Thyroid gland (tissue), 4 donors: Measurements from ENCODE around the gene KIAA0408. TPM values are rescaled to one million over a fixed set of nuclear protein-coding genes. Genes with fewer than 3 reads are reported as not detected.

Experiments used
- DNase-seq, 2 donors: peaks; one replicate each; pipeline ENCODE4 v3.0.0-alpha.2; 2019
- H3K27ac ChIP-seq, 3 donors: fragments of 200-600 bp; sonication (generic); 1 replicate in 2 of 3; 2 replicates in 1 of 3; pipeline ENCODE4 v1.5.1; 2016 to 2019; ENCODE audit warnings: mild to moderate bottlenecking in 1 of 3, moderate library complexity in 1 of 3
- H3K27me3 ChIP-seq: fragments of 200-600 bp; sonication (generic); one replicate; pipeline ENCODE4 v1.5.1; 2019
- H3K36me3 ChIP-seq, 2 donors: fragments of 200-600 bp; sonication (generic); one replicate each; pipeline ENCODE4 v1.5.1; 2016 to 2019
- H3K4me1 ChIP-seq, 2 donors: fragments of 200-600 bp; sonication (generic); one replicate each; pipeline ENCODE4 v1.5.1; 2017 to 2019
- H3K4me3 ChIP-seq, 3 donors: fragments of 200-600 bp; sonication (generic); replicated peaks in 1 of 3; 1 replicate in 2 of 3; 2 replicates in 1 of 3; pipeline ENCODE4 v1.5.1; 2016; ENCODE audit warnings: mild to moderate bottlenecking in 1 of 3
- H3K9me3 ChIP-seq: fragments of 200-600 bp; sonication (generic); one replicate; pipeline ENCODE4 v1.5.1; 2017
- CTCF ChIP-seq, 6 experiments: fragments of 200-600 bp in 3 of 6; fragments of 450-650 bp in 3 of 6; sonication (generic) in 3 of 6; IDR thresholded peaks; one replicate each; pipeline ENCODE4 v1.5.1; 2016 to 2019; ENCODE audit warnings: antibody characterized with exemption in 6 of 6, mild to moderate bottlenecking in 2 of 6, inconsistent platforms in 1 of 6, moderate library complexity in 1 of 6
- POLR2A ChIP-seq, 2 donors: fragments of 450-650 bp; IDR thresholded peaks; one replicate each; pipeline ENCODE4 v1.6.1; 2017; ENCODE audit warnings: antibody characterized with exemption in 2 of 2, mild to moderate bottlenecking in 2 of 2, moderate library complexity in 1 of 2
- WGBS, 2 donors: methylation state at CpG; one replicate each; pipeline ENCODE4 v1.1.5; 2017; 5-methylcytosine and 5-hydroxymethylcytosine counted together
- intact Hi-C: fragments of 100-400 bp; cut with DNase I; formaldehyde crosslinking; loops from one replicate; pipeline ENCODE4 v1.15.1; 2023
- total RNA-seq, 4 donors: library from RNA; depleted of rRNA; stranded (reverse); fragments of >200 nt; gene quantifications; one replicate each; pipeline ENCODE4 v1.2.3, GENCODE V29; 2016

The KIAA0408 gene
- total RNA-seq, result 1 to 10 TPM in 3 of 4 donors, under 1 TPM in 1; 0.38 to 3.6 (median 1.7) TPM

- Histone ChIP-seq H3K36me3 (no peaks in the 10 kb centered on the region), H3K4me1 (peaks cover 0 to 7% of the 10 kb centered on the region in 2 donors), H3K27me3 (no peaks in the 10 kb centered on the region), H3K4me3 (no peak within 1 kb of the TSS), H3K9me3 (no peaks in the 10 kb centered on the region), H3K27ac (peak within 1 kb of the TSS in 2 of 3 donors; percentile 30 to 34)
- intact Hi-C loops, result no loop called here
- 25 to 40% methylated on average over 4 of the region's 4 CpGs for WGBS, 2 donors
- TF ChIP-seq POLR2A (IDR thresholded peaks at IDR 0.05) (no peak), CTCF (IDR thresholded peaks at IDR 0.05) (no peak)
- peak; percentile 52 to 56 for DNase-seq
Measured at GRCh38 chr6:127459231-127459641, at the start of gene KIAA0408. Gene KIAA0408 (minus strand): TSS chr6:127459389. CDS start chr6:127453981, 5,408 bp downstream.

- Histone ChIP-seq H3K9me3 (no peaks in the 10 kb centered on the region), H3K4me3 (no peak overlapping the region), H3K27me3 (no peaks in the 10 kb centered on the region), H3K36me3 (no peaks in the 10 kb centered on the region), H3K4me1 (no peaks in the 10 kb centered on the region), H3K27ac (no peak overlapping the region)
- DNase-seq, result no peak
- intact Hi-C loops, result no loop called here
- TF ChIP-seq POLR2A (IDR thresholded peaks at IDR 0.05), result no peak
- TF ChIP-seq CTCF (IDR thresholded peaks at IDR 0.05), result no peak
- 79 to 92% methylated on average over 1 of the region's 1 CpG for WGBS, 2 donors
Measured at GRCh38 chr6:127506894-127507293, 47.7 kb upstream of the KIAA0408 start.

GRCh38 chr6:127503022-127503421, 43.8 kb upstream of the KIAA0408 start:
- TF ChIP-seq POLR2A (IDR thresholded peaks at IDR 0.05), result no peak
- TF ChIP-seq CTCF (IDR thresholded peaks at IDR 0.05), result no peak
- Histone ChIP-seq H3K27ac (no peak overlapping the region), H3K36me3 (no peaks in the 10 kb centered on the region), H3K9me3 (no peaks in the 10 kb centered on the region), H3K4me3 (no peak overlapping the region), H3K27me3 (no peaks in the 10 kb centered on the region), H3K4me1 (no peaks in the 10 kb centered on the region)
- WGBS, 2 donors, result 96 to 97% methylated on average over 3 of the region's 3 CpGs
- intact Hi-C loops, result no loop called here
- no peak for DNase-seq

GRCh38 chr6:127497410-127497809, 38.2 kb upstream of the KIAA0408 start:
- intact Hi-C loops, result no loop called here
- no peak for DNase-seq

GRCh38 chr6:127496471-127496870, 37.3 kb upstream of the KIAA0408 start:
- intact Hi-C loops, result no loop called here

More at GRCh38 chr6:127497410-127497809, 38.2 kb upstream of the KIAA0408 start:
- no peaks in the 10 kb centered on the region for H3K27me3 ChIP-seq
- no peaks in the 10 kb centered on the region for H3K4me1 ChIP-seq
- 60 to 85% methylated on average over 1 of the region's 1 CpG for WGBS, 2 donors
- TF ChIP-seq CTCF (IDR thresholded peaks at IDR 0.05) (no peak), POLR2A (IDR thresholded peaks at IDR 0.05) (no peak)
- H3K9me3 ChIP-seq, result no peaks in the 10 kb centered on the region
- no peaks in the 10 kb centered on the region for H3K36me3 ChIP-seq
- H3K4me3 ChIP-seq, result no peak overlapping the region
- H3K27ac ChIP-seq, result no peak overlapping the region

More at GRCh38 chr6:127496471-127496870, 37.3 kb upstream of the KIAA0408 start:
- no peaks in the 10 kb centered on the region for H3K9me3 ChIP-seq
- H3K27ac ChIP-seq, result no peak overlapping the region
- 92 to 96% methylated on average over 1 of the region's 1 CpG for WGBS, 2 donors
- H3K27me3 ChIP-seq, result no peaks in the 10 kb centered on the region
- no peak for DNase-seq
- TF ChIP-seq CTCF (IDR thresholded peaks at IDR 0.05) (no peak), POLR2A (IDR thresholded peaks at IDR 0.05) (no peak)
- H3K36me3 ChIP-seq, result no peaks in the 10 kb centered on the region
- no peak overlapping the region for H3K4me3 ChIP-seq
- no peaks in the 10 kb centered on the region for H3K4me1 ChIP-seq
